ENCODE measurements around the gene VAT1.
A peak's percentile ranks its signal among the peaks of the same experiment; 100 is the strongest.
"Not testable (repeated sequence)": the region's sequence is repeated elsewhere in the genome, so short reads cannot be mapped to it uniquely, and the experiment has no call there.

Gene VAT1

DNA sequence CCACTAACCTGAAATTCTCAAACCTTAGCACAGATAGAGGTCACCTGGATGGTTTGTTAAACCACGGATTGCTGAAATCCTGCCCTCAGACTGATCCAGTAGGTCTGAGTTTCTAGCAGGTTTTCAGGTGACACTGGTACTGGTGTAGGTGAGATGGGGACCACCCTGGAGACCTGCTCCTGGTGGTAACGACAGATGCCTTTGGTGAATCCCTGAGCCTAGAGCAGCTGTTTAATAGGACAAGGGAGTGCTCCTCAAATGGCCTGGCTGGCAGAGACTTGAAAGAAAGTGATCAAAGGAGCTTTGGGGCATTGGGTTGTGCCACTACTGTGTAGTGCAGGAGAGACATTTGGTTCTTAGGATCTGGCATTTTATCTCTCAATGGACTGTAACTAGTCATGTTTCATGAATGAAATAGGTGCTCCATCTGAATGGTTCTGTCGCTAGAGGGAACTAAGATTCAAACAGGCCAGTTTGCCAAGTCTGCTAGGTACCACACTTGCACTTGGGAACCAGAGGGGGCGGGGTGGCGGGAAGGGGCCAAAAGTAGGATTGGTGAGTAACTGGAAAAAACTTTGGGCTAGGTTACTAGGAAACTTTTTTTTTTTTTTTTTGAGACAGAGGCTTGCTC is 18.5 kb downstream of the VAT1 start:
- no peak for DNase-seq

DNA sequence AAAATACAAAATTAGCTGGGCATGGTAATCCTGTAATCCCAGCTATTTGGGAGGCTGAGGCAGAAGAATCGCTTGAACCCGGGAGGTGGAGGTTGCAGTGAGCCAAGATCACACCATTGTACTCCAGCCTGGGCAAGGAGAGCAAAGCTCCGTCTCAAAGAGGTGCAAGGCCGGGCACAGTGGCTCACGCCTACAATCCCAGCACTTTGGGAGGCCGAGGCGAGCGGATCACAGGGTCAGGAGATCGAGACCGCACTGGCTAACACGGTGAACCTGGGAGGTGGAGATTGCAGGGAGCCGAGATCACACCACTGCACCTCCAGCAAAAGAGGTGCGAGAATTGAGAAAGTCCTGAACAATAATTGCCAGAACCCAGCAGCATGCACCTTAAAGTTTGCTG is 21.3 kb downstream of the VAT1 start:
- not testable (repeated sequence) for DNase-seq

DNA sequence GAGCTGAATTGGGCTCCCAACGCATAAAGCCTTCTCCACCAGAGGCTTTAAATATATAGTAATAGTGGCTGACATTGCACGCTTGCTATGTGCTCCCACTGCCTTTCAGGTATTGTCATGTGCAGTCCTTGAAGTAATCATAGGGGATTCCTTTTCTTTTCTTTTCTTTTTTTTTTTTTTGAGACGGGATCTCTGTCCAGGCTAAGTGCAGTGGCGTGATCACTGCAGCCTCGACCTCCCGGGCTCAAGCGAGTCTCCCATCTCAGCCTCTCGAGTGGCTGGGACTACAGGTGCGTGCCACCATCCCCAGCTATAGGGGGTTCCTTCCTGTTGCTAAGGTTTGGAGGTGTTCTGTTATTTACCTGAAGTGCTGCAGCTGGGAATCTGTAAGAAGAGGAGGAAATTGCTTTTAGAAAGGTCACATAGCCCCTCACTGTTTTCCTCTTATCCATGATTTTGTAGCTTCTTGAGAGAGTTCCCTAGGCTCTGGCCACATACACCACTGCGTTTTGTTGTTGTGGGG is 23.1 kb downstream of the VAT1 start:
- DNase-seq = no peak

DNA sequence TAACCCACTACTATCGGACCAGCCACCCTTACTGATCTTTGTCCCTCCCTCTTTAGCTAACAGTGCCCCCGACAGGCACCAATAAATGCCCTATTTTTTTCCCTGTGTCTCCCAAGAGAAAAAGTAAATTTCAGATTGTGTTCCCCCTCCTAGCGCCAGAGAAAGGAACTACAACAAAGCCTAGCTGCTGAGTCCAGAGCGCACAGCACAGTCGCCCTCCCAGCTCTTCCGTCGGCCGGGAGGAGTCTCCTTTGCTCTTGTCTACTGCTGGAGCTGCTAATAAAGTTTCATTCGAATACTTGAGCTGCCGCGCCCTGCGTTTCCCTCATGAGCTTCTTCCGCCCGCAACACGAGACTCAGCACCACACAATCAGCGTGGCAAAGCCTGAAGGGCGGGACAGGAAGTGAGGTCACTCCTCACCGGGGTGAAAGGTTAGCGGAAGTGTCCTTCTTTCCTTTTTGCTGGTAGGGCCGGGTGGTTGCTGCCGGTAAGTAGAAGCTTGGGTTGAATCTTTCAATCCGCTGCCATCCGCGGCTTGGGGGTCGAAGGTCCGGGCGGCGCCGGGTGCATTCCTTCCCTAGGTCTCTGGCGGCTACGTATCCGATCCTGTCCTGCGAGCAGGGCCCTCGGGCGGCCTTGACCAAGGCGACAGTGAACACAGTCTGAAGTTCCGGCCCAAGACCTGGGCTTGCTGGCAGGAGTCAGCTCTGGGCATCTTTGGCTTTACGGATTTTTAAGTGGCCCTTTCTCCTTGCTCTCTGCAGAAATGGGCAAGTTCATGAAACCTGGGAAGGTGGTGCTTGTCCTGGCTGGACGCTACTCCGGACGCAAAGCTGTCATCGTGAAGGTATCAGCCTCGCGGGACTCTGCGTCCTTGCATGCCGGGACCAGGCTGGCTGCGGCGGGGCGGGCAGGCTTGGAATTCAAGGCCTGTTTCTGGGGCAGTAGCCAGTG is 23.9 kb downstream of the VAT1 start, which contains the start of gene RPL27:
Gene RPL27, plus strand, starts transcription at position 436 of the 955 bp plus-strand sequence. Its CDS starts 332 bp downstream, at position 768.
- DNase-seq = peak; percentile 100

DNA sequence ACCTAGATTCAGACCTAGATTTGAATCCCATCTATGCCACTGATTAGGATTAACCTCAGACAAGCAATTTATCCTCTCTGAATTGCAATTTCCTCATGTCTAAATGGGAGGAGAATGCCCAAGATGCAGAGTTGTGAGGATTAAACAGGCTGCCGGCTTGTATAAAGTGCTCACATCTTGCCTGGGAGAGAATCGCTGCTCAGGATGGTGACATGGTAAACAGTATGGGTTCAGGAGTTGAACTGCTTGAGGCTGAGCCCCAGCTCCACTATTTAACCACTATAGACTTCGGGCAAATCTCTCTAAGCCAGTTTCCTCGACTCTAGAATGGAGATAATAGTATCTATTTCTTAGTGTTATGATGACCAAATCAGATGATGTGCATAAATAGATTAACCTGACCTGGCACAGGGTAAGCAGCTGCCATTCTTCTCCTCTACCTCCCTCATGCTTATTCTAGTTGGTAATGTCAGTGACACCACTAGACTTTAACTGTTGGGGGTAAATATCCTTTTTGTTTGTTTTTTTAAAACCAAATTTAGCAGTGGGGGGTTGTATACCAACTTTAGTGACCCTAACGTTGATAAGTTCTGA is 24.7 kb downstream of the VAT1 start:
- no peak for DNase-seq

DNA sequence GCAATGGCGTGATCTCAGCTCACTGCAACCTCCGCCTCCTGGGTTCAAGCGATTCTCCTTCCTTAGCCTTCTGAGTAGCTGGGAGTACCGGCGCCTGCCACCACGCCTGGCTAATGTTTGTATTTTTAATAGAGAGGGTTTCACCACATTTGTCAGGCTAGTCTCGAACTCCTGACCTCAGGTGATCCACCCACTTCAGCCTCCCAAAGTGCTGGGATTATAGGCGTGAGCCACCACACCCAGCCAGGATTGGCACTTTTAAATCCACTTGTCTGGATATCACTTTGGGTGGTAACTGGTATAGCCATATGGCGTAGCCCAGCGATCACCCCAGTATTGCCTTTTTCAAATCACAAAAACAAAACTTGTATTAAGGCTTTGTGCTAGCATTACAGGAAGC is 28.3 kb downstream of the VAT1 start:
- DNase-seq = not testable (repeated sequence)

DNA sequence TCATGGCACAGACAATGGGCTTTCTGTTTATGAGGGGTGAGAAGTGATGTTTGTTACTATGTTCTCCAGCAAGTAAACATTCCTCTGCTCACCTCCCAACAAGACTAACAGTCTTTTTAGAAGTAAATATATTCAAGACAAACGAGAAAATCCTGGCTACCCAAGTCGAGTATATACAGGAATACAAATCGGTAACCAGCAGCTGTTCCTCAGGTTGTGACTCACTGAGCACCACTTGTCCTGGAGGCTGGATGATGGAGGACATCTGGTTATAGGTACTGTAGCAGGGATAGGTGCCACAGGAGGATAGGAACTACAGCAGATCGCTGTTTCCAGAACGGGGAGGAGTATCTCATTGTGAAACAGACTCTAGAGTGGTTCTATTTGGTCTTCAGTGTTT is 29.3 kb downstream of the VAT1 start:
- no peak for DNase-seq

DNA sequence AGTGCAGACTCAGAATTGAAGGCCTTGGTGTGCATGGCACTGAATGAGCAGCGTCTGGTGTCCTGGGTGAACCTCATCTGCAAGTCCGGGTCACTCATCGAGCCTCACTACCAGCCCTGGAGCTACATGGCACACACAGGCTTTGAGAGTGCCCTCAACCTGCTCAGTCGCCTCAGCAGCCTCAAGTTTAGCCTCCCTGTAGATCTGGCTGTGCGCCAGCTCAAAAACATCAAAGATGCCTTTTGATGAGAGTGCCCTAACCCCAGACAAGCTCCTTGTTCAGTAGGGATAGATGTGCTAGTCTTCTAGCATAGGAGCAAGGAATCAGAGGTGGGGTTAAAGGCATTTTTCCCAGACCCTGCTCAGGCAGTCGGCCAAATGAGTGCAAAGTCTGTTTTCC is 30.7 kb downstream of the VAT1 start:
- no peak for DNase-seq

DNA sequence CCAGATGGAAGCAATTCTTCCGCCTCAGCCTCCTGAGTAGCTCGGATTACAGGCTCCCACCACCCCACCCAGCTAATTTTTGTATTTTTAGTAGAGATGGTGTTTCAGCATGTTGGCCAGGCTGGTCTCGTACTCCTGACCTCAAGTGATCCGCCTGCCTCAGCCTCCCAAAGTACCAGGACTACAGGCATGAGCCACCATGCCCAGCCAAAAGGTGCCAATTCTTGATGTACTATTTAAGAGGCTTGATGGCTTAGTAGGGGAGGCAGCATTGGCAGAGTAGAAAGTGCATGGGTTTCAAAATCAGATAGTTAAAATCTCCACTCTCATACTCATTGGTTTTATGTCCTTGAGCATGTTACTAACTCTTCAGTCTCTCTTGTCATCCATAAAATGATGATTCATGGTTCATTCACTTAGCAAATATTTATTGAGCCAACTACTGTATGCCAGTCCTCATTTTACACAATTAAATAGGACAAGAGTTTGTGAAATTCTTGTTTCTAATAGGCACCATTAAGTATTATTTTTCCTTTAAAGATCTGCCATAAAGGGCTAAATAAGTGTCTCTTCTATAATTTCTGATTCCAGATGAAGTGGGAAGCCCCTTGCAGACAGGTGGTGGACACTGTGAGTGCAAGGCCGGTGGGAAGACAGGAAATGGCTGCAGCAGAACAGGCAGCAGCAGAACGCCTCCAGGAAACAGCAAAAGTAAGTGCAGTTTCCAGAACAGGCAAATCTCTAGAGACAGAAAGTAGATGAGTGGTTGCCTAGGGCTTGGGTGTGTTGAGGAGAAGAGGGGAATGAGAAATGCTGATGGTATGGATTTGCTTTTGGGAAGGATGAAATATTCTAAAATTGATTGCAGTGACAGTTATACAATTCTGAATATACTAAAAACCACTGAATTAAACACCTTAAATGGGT is 32.2 kb downstream of the VAT1 start:
- DNase-seq = no peak

DNA sequence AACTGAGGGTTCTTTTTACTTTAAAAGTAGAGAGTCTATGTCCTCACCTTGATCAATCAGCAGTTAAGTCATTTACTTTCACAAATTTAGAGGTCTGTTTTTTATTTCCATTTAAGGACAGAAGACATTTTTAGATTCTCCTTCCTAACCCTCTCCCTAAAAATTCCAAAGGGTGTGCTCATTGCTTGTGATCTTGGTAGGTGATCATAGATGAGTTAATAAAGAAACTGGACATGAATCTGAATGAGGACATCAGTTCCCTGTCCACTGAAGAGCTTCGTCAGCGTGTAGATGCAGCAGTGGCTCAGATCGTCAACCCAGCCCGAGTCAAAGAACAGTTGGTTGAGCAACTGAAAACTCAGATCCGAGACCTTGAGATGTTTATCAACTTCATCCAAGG is 33.0 kb downstream of the VAT1 start:
- no peak for DNase-seq

DNA sequence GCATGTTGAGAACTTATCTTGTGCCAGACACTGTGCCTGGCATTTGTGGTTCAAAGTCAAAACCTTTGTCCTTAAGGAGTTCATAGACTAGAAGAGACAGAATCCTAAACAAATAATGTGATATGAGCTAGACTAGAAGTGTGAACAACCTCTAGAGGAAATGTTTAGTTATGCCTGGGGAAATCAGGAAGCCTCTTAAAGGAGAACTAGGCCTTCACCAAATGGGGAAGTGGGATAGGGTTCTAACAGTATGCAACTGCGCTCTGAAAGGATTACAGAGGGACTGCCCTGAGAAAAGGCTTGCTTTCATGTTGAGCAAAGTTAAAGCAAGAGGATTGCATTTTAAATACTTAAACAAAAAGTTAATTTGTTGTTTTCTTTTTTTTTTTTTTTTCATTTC is 37.0 kb downstream of the VAT1 start:
- DNase-seq = no peak

DNA sequence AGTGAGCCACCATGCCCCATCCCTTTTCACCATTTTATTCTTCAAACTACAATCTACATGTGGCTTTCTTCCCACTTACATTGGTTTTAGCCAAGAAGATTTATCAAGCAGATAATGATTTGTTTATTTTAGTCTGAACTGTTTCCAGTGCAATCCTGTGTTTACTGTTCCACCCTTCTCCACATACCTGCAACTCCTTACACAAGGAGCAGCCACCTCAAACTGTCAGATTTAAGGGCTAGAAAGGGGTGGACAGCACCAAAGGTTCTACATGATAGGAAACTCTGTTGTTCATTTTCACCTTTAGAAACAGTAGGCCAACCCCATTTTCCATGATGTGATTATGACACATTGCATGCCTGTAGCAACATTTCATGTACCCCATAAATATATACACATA is 39.9 kb downstream of the VAT1 start:
- DNase-seq = no peak

DNA sequence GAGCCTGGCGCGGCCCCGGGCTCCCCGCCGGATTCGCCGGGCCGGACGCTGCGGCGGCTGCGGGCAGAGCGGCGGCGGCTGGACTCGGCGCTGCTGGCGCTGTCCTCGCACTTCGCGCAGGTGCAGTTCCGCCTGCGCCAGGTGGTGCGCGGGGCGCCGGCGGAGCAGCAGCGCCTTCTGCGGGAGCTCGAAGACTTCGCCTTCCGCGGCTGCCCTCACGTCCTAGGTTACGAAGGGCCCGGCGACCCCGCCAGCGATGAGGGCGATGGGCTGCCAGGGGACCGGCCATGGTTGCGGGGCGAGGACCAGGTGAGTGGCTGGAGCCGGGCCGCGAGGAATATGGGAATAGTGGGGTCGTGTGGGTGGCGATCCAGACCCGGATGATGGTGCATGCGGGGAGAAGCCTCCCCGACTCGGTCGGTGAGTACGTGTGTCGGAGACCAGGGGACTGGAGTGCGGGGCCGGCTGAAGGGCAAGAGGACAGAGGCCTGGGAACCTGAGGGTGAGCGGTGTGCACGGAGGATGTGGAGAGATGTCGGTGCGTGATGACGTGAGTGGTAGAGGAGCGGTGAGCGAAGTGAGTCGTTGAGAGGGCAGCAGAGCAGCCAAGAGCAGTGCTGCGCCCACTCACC is 41.3 kb downstream of the VAT1 start:
- peak; percentile 35 for DNase-seq

DNA sequence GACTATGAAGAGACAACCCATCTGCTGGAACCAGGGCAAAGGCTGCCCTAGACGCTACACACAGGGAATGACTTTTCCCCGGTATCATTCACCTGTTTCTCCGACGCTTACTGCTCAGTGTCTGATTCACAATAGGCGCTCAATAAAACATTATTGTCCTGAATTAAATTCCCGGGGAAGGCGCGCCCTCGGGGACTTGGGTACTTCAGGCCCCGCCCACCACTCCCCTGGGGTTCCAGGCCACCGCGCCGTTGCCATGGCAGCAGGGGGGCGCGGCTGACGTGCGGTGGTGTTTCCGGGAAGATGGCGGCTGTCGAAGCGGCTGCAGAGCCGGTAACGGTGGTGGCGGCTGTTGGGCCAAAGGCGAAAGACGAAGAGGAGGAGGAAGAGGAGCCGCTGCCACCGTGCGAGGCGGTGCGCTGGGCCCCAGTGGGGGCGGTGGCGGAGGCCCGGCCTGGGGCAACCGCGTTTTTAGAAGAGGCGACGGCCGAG is 41.9 kb downstream of the VAT1 start, which contains the start of gene RUNDC1:
Gene RUNDC1, plus strand, starts transcription at position 292 of the 492 bp plus-strand sequence. Its CDS starts 12 bp downstream, at position 304.
- DNase-seq = peak; percentile 97

DNA sequence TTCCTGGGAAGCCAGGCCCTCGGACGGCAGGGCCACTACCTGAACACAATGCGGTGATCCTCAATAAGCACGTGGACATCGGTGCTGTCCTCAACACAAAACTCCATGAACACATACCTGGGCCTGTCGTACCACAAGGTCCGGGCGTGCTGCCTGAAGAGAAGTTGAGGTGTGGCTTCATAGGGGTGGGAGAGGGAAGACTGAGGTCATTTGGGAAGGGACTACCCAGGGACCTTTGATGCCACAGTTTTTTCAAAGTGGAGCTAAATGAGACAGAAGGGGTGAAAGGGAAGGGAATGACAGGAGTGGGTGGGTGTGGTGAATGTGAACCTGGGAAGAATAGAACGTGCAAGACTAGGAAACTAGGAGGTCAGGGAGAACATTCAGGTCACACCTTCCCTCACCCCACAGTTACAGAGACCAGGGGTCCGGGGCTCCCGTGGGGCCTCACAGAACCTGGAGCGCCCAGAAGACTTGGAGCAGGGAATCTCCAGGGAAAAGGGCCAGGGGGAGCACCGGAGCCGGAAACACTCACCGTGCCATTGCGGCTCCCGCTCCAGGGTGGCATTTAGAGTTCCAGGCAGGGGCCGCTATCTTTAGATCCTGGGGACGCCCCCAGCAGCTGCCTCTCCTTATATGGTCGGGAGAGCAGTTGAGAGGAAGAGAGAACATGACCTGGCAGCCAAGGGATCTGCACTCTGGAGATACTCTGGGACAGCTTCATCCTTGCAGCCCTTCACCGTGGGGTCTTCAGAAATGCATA is 42.5 kb downstream of the VAT1 start, which contains the start of gene PTGES3L:
Gene PTGES3L, minus strand, starts transcription at position 570 of the 763 bp plus-strand sequence. Its CDS starts 27 bp downstream, at position 543.
- DNase-seq = peak; percentile 47

DNA sequence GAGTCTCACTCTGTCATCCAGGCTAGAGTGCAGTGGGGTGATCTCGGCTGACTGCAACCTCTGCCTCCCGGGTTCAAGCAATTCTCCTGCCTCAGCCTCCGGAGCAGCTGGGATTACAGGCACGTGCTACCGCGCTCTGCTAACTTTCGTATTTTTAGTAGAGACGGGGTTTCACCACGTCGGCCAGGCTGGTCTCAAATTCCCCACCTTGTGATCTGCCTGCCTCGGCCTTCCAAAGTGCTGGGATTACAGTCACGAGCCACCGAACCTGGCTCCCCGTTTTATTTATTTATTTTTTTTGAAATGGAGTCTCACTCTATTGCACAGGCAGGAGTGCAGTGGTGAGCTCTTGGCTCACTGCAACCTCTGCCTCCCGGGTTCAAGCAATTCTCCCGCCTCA is 46.5 kb downstream of the VAT1 start:
- DNase-seq = not testable (repeated sequence)

DNA sequence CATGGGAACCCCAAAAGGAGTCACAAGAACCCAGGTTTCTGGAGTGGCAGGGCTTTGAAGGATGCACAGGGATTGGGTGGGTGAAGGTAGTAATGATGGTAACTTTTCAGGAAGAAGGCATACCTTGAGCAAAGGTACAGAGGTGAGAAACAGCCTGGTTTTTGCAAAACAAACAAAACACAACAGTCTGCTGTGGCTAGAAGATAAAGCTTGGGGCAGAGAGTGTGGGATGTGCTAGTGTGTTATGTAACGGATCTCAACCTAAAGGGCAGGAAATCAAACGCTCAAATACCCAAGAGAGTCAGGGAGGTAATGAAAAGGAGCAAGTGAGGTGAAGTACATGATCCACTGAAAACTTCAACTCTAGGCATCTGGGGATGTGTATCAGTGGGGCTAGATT is 46.9 kb downstream of the VAT1 start:
- no peak for DNase-seq

DNA sequence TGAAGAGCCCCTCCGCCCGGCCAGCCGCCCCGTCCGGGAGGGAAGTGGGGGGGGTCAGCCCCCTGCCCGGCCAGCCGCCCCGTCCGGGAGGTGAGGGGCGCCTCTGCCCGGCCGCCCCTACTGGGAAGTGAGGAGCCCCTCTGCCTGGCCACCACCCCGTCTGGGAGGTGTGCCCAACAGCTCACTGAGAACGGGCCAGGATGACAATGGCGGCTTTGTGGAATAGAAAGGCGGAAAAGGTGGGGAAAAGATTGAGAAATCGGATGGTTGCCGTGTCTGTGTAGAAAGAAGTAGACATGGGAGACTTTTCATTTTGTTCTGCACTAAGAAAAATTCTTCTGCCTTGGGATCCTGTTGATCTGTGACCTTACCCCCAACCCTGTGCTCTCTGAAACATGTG is 48.9 kb downstream of the VAT1 start:
- DNase-seq = not testable (repeated sequence)

DNA sequence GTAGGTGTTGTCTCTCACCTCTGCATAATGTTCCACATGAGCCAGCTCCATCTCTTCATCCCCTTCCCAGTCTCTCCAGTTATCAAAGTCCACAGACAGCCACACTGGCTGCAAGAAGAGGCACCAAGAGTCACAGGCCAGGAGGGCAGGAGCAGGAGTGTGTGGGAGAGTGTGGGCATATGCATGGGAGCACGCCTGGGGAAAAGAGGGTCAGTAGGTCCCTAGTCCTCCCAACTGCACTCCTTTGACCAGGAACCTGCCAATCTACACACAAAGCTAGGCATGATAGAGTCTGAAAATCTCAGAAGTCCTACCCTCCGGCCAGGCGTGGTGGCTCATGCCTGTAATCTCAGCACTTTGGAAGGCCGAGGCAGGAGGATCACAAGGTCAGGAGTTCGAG is 50.6 kb downstream of the VAT1 start:
- DNase-seq = no peak

DNA sequence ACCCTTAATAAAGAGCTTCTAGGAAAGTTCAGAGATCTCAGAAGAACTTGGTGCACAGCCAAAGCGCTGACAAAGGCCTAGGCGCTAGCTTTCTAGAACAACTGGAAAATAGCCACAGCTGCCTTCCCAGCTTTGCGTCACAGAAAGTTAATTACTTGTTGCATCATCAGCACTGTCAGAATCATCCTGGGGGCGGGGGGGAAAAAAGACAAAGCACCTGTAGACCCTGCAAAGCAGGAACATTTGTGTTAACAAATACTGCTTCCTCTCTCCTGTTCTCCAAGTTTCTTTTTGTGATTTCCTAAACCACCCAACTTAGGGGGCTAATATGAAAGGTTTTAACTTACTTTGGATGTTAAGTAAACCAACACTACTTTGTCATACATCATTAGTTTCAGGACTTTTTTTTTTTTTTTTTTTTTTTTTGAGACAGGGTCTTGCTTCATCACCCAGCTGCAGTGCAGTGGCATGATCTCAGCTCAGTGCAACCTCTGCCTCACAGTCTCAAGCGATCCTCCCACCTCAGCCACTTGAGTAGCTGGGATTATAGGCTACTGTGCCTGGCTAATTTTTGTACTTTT is 53.1 kb downstream of the VAT1 start:
- no peak for DNase-seq
